ENCODE results near the gene ZNF423.
"Not testable (repeated sequence)": the region's sequence is repeated elsewhere in the genome, so short reads cannot be mapped to it uniquely, and the experiment has no call there.

Gene ZNF423

DNA sequence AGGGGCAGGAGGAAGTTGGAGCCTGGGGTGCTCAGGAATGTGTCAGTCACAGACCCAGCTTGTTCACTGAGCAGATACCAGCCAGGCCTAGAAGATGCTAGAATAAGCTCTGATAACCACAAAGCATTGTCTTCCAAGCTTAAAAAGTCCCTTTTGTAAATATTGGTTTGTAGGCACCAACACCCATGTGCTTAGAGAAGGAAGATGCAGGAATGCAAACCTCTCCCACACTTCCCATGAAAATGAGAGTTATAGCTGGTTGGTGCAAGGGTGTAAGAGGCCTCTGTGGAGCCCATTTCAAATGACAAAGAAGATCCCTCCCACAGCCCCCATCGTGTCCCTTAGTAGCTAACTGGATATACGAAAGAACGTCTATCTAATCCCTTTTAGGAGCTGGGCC, 272.0 kb downstream of the ZNF423 start:
- DNase-seq (ENCODE audit: low spot score): no peak

DNA sequence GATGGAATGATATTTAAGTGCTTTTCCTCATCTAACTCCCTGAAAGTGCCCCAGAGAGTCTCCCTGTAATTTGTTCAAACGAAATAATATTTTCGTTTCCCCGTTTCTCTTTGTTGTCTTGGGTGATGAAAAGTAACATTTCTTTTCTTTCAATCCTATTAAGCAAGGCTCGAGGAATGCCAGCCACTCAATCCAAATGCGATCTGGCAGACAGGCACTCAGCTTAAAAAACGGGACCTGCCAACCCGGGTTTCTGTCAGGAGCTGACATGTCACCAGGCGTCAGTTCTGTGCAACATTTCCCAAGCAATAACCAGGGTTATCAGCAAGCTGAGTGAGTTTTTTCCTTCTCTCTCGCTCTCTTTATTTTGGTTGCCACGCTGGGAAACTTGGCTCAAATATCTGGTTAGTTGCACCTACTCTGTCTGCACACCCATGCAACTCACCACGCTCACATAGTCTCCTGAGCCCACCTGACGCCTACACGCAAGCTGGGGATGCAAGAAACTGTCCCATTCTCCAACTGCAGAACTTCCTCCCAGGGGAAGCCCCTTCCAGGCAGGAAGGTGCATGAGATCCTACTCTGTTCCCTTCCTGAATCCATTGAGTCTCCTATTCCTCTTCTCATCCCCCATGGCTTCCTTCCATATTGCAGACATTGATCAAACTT, 274.1 kb downstream of the ZNF423 start:
- no peak for DNase-seq (ENCODE audit: low spot score)

DNA sequence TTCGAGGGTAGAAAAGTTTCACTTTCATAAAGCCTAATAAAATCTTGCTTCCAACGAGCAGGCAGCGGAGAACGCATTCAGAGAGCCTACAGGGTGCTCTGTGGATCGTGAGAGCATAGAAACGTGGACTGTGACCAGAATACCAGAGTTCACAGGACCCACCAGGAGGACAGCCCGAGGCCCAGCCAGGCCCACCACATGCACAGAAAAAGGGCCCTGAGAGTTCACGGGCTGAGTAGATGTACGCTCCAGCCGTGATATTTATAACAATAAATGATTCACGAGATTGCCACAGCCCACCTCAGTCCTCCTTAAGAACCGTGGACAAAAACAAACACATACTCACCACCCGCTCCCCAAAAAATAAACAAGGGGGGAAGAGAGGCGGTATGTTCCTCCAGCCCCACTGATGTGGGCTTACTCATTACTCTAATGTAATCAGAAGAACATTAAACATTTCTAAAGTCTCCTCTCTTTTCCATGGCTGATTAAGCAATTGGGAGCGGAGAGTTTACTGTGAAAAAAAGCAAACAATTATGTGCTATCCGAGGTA, 275.1 kb downstream of the ZNF423 start:
- no peak for DNase-seq (ENCODE audit: low spot score)

DNA sequence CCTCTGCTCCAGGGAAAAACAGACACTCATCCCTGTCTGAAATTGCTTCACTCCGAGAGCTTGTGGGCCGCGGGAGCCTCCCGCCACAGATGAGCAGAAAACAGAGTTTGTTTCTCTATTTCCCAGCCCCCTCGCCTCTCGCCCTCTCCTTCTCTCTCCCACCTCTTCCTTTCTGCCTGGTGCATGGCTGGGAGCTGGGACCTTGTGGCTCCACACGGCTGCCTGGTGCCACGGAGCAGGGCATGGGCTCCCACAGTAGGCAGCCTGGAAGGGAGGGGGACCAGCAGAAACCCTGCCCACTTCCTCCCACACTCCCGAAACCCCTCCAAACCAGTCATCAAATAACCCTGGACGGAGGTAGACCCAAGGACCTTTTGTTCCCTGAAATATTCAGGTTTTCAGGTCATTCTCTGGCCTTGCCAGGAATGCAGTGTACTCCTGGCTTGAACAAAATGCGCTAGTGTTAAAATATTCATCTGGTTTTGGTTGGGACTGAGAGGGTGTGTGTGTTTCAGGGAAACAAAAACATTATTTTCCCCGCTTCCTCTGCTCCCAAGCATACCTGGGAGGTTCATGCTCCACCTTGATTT, 277.4 kb downstream of the ZNF423 start:
- no peak for DNase-seq (ENCODE audit: low spot score)

DNA sequence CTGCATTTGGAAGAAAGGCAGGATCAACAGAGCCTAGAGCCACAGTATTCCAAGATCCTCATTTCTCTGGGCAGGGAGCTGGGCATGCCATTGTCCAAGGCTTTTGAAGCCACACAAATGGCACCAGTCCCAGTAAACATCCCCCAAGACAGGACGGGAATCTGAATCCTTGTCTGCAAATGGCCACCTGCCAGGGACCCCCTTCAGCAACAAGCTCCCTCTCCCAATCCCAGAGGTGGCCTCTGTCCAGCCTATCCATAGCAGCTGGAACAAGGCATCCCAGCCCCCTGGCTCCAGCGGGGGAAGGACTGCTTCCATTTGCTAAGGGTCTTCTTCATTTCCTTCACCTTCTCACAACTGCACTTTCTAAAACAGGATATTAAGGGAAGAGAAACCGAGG, 277.9 kb downstream of the ZNF423 start:
- DNase-seq (ENCODE audit: low spot score): no peak

DNA sequence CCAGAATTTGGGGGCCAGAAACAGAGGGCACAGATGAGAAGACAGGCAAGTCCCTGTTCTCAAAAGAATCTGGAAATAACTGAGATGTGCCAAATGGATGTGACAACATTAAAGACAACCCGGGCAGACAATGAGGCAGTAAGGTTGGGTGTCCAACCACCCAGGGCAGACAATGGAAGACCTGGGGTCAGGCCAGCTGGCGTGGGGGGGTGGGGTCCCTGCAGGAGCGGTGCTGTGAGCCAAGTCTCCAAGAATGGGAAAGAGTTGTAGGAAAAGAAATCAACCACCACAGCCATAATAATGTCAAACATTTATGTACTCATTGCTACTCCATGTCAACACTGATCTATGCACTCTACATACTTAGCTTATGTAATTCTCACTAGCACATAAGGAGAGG, 279.0 kb downstream of the ZNF423 start:
- DNase-seq (ENCODE audit: low spot score): no peak

DNA sequence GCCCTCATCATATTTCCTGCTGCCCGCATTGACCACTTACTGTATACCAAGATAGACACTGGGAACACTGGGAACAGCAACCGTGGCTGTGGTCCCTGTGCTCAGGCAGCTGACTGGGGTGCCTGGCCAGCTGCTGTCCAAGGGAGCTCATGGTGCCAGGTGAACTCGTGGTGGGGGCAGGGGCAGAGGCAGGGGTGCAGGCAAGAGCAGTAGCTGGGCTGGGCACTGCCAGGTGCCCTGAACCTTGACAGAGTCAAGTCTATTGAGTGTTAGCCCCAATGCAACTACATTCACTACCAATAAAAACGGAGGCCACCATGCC, 279.8 kb downstream of the ZNF423 start:
- no peak for DNase-seq (ENCODE audit: low spot score)

DNA sequence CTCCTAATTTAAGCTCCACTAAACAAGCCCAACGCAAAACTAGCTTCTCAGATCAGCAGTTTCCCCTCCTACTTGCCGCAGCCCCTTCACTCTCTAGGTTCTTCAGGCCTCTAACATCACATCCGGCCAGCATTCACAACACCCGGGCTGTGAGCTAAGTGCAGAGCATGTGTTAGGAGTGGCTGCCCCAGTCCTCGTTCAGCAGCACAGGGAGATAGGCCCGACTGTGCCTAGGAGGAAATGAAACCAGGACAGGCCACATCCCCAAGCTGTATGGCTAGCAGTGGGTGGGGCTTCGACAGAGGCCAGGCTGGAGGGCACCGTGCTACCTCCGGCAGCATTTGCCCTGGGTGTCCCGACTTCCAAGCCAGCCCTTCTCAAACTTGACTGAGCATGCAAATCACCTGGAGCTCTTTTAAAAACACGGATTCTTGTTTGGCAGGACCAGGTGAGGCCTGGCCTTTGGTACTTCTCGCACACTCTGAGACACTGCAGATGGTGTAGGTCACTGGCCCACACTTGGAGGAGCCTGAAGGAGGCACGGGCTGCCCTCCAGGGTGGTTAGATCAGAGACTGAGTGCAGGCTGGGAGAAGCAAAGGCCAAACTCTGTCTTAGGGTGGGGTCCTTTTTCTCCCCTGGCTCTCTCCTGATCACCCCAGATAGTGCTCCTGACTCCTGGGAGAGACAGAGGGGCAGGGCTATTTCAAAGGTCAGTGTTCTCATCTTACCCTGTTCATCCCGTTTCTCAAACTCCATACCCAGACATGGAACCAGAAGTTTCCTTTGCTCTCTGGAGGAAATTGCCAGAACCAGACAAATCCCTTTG, 280.4 kb downstream of the ZNF423 start:
- no peak for DNase-seq (ENCODE audit: low spot score)

DNA sequence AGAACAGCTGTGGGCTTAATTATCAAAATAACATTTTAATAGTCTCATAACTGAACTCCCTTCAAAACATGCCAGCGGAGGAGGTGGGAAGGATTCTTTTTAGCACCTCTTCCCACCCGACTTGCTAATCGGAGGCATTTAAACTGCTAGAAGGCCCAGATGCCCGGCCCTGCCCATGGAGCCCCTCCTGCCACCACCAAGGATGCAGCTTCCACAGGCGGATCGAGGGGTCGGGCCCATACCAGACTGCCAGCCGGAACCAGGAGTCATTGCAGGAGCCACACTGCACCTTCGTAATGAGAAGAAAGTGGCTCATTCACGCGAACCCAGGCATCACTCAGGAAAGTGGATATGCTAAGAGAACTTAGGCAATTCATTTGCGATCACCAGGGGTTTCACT, 281.1 kb downstream of the ZNF423 start:
- DNase-seq (ENCODE audit: low spot score): no peak

DNA sequence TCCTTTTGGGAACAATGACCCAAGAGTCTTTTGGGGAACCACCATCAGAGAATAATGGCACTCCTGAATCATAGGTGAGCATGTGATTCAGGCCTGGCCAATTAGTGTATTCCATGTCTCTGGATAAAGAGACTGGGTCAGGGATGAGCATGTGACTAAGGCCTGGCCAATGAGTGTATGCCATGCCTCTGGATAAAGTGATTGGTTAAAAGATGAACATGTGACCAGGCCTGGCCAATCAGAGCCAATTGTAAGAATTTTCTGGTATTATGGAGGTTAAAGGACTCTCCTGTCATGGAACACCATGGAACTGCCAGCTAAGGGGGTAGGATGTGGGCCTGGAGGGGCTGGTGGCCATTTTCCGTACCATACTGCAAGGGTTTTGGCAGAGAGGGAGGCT, 288.0 kb downstream of the ZNF423 start:
- DNase-seq (ENCODE audit: low spot score): no peak

DNA sequence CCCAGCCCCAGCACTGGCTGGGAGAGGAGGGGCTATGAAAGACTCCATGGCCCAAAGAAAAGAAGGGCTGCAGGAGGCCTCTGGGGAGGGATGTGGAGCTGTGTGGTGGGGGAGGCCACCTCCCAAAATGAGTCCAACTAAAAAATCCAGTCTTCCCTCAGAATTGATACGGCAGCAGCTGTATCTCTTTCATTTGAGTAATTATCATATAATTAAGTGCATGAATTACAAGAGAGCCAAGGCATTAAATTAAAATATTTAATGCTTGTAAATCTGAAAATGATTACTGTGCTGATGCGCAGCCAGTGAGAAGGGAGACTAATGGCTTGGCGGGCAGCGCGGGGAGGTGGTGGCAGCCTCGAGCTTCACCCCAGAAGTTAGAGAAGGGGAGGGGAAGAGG, 289.5 kb downstream of the ZNF423 start:
- no peak for DNase-seq (ENCODE audit: low spot score)

DNA sequence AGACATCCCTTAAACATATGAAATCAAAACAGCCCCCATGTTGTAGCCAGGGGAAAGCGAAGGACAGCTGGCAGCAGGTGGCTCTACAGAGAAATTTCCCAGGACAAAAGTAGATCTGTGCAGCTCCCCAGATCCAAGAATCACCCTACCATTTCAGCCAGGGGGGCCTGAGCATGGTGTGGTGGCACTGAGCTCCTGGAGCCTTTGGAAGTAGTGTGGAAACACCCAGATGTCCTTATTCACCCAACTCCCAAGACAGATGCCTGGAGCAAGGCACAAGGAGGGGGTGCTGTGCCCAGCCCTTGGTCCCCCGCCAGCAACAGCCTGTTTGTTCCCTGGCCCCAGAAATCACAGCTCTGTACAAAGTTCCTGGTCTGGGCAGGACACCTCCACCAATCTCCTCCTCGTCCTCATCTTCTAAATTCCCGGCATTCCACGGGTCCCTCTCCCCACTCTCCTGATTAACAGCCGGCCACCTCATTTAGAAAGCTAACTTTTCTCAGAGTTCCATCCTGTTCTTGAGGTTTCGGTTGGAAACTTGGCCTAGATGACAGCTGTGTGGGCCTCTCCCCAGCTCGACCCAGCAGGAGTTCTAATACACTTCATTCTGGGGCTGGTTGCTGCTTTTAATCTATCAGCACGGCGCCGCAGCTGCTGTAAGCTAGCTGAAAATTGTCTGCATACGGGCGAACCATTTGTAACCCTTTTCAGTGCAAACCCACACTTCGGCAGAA, 291.2 kb downstream of the ZNF423 start:
- DNase-seq (ENCODE audit: low spot score): no peak

DNA sequence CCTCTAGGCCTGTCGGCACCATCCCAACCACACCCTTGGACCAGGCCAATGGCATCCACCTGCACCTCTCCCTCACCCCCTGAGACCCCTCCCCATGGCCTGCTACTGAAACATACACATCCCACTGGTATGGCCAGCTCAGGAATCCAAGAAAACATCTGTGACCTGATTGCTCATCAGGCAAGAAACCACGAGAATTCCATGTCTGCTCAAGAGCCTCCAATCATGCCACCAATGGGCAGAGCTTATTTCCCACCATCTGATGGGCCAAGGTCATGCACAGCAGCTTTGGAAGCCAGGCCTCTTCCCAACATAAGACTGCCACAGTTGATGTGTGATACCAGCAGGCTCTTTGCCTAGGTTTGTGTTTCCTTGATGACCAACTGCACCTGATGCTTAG, 292.2 kb downstream of the ZNF423 start:
- DNase-seq (ENCODE audit: low spot score): peak; percentile 32

DNA sequence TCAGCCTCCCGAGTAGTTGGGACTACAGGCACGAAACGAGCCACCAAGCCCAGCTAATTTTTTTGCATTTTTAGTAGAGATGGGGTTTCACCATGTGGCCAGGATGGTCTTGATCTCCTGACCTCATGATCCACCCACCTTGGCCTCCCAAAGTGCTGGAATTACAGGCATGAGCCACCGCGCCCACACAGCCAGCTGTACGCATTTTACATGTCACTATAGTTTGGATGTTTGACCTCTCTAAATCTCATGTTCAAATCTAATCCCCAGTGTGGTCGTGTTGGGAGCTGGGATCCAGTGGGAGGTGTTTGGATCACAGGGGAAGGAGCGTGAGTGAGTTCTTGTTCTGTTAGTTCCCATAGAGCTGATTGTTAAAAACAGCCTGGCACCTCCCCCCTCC, 293.0 kb downstream of the ZNF423 start:
- DNase-seq (ENCODE audit: low spot score): not testable (repeated sequence)

DNA sequence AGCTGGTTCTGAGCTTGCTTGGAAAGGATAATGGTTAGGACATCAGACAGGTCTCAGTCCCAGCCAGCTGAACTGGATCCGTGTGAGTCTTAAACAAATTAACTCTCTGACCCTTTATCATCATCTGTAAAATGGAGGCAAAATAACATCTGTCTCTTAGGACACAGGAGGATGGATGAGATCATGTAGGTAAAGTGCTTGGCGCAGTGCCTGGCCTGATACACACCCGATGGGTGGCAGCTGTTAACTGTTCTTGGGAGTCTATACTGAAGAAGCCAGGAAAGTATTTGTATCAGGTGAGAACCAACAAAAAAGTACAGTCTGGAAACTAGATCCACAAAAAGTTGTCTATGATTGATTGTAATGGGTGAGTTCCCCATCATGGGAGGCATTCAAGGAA, 293.7 kb downstream of the ZNF423 start:
- no peak for DNase-seq (ENCODE audit: low spot score)

DNA sequence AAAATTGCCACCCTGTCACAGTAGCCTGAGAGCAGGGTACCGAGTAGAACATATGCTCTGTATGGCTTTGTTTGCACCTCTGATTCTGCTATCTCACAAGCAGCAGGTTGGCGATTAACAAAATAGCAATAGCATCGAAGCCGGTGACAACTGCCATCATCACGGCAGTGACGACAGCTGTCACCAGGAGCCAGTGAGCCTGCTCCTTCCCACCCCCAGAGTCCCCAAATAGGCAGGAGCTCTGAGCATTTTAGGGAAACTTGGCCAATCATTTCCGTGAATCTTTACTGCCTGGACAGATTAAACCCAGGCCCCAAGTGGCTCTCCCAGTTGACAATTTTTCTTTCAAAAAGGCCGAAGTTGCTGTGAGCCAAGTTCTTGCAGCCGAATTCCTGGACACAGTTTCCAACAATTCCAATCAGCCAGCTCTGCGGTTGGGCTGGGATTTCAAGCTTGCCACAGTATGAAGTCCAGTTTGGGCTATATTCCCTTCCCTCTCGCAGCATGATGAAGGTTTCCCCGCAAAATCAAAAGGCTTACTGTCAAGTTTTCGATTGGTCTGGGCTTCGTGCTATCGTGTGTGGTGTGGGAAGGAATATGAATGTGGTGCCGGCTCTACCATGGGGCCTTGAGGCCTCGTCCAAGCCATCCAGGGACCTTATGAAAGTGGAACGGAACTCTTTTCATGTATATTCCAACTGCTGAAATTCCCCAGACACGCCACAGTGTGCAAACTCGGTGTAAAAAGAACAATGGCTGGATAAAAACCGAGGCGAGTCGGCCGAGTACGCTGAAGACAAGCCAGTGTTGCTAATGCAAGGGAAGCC, 295.7 kb downstream of the ZNF423 start:
- DNase-seq (ENCODE audit: low spot score): no peak

DNA sequence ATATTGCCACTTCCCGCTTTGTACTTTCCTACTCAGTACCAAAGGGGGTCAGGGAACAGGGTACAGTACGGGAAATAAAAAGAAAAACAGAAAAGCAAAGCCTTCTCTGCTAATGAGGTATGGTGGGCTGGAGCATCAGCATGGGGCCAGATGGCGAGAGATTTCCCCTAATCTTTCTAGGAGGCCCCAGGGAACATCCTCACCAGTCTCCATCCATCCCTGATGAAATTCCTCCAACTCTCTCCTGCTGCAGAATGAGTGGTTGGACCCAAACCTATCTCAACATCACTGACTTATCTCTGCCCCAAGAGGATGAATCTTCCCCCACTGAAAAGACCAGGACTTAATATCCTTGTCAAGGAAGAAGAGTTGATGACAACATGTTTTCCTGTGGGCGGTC, 296.7 kb downstream of the ZNF423 start:
- no peak for DNase-seq (ENCODE audit: low spot score)

DNA sequence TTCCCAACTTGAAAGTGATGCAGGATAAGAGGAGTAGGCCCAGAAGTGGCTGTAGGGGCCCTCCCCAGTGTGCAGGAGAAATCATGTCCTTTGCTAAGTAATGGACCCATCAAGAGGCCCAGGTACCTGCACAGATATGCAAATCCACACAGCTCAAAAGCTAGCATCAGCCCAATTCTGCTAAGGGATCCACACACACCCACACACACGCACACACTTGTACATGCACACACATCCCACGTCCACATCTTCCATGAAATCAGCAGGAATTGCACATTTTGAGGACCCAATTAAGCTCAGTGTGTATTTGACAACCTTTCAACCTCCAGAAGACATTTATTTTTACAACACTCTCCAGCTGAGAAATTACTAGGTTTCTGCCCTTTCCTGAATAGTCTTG, 297.5 kb downstream of the ZNF423 start:
- DNase-seq (ENCODE audit: low spot score): no peak

DNA sequence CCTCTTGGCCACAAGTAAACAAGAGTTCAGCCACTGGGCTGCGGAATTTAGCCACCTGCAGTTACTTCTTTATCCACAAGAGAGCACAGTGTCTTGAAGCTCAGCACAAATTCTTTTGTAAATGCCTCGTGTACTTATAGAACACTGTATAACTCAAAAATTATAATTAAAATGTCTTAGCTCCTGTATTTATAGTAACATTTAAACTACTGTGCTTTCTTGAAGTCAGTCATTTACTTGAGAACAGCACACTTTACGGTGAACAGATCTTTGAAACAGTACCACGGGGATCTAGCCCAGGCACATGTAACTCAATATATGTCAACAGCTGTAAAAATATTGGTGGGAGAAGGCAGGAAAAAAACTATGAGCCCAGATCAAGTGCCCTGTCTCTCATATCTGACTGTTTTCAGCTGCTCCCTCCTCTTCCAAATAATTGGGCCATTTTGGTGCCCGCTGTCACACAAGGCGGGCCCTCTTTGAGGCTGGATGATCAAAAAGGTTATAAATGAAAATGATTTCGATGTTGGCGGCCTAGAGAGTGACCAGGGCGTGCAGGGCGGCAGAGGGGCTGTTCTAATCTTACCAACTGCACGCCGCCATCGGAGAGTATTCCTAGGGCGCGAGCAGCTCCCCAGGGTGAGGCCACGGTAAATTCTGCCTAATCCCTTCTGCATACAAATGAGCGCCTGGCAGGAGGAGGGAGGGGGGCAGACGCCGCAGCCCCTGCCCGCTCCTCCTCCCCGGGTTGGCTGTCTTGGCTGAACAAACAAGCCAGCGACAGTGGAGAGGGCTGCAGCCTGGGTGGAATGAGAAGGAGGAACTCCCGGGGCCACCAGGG, 299.1 kb downstream of the ZNF423 start:
- DNase-seq (ENCODE audit: low spot score): peak; percentile 54

DNA sequence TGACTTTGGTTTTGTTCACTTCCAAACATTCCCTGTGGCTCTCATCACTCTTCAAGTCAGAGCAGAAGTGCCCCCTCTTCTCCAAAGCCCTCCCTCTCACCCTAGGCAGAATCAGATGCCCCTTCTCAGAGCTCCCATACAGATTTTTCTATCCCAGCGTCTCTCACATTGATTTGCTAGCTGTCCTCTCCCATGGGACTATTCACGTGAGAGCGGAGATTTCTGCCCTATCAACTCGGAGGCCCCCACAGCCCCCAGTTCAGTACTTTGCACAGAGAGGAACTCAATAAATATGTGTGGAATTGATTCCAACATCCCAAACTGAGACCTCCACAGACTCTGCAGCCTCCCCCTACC, 299.7 kb downstream of the ZNF423 start:
- DNase-seq (ENCODE audit: low spot score): no peak

DNA sequence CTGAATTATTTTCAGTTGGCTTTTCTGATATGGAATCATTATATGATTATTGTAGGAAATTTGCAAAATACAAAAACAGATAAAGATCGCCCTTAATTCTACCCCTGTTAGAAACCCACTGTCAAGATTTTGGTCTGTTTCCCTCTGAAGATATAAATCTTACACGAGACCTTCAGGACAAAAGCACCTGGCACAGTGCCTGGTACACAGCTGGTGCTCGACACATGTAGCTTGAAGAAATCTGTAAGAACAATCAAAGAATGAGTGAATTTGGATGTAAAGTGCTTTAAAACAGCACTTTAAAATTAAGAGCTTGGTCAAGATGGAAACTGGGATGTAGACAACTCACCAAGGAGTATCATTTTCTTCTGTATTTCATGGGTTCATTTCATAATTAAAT, 301.2 kb downstream of the ZNF423 start:
- no peak for DNase-seq (ENCODE audit: low spot score)
